AG10803 (cell line): ENCODE measurements around the gene CNTN4.

ENCODE experiments used
- DNase-seq: peaks from one replicate; pipeline ENCODE4 v3.0.0; 2010; ENCODE audit warnings: low read depth
- H3K4me3 ChIP-seq: 2 replicates; pipeline ENCODE4 v1.5.1; 2011; ENCODE audit warnings: mild to moderate bottlenecking, low read length, control low read depth
- CTCF ChIP-seq: conservative IDR thresholded peaks from 2 replicates; pipeline ENCODE4 v1.5.1; 2011; ENCODE audit warnings: mild to moderate bottlenecking, low read length, control low read depth, inconsistent platforms

The CNTN4 gene

DNA sequence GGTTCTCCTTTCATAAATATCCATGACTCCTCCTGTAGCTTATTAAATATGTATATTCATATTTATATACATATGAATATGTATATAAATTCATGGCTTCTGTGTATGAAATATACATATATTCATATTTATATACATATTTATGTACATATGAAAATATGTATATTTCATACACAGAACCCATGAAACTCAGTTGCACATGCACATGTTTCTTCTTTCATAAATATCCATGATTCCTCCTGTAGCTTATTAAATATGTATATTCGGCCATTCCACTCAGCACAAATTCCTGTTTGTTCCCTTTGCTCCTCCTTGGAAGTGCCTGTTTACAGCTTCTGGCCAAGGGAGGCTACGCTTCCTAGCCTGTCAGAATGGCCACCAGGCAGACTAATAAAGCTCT, 789.9 kb downstream of the CNTN4 start:
- DNase-seq: no peak
- H3K4me3 ChIP-seq: no peak overlapping the region
- no peak for TF ChIP-seq CTCF

DNA sequence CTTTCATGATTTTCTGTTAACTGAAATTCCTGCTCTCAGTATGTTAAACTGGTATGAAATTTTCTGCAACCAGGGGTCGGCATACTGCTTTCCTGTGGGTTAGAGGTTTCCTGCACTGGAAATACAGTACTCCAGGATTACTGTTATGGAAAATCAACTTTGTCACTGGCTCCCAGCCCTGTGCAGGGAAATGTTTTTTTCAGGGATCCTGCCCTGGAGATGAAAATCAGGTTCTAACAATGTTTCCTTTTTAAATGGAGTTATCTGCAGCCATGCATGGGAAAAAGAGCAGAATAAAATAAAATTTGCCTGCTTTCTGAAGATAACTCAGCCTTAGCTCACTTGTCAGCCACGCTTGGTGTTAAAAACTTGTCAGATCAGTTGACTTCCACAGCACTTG, 791.1 kb downstream of the CNTN4 start:
- no peak overlapping the region for H3K4me3 ChIP-seq
- TF ChIP-seq CTCF: no peak
- DNase-seq: no peak

GRCh38 chr3:2896308-2896939, 797.8 kb downstream of the CNTN4 start:
- H3K4me3 ChIP-seq: no peak overlapping the region
- no peak for DNase-seq
- TF ChIP-seq CTCF: no peak

- no peak overlapping the region for H3K4me3 ChIP-seq
- TF ChIP-seq CTCF: no peak
- no peak for DNase-seq
Measured at GRCh38 chr3:2897821-2898220, 799.2 kb downstream of the CNTN4 start.

DNA sequence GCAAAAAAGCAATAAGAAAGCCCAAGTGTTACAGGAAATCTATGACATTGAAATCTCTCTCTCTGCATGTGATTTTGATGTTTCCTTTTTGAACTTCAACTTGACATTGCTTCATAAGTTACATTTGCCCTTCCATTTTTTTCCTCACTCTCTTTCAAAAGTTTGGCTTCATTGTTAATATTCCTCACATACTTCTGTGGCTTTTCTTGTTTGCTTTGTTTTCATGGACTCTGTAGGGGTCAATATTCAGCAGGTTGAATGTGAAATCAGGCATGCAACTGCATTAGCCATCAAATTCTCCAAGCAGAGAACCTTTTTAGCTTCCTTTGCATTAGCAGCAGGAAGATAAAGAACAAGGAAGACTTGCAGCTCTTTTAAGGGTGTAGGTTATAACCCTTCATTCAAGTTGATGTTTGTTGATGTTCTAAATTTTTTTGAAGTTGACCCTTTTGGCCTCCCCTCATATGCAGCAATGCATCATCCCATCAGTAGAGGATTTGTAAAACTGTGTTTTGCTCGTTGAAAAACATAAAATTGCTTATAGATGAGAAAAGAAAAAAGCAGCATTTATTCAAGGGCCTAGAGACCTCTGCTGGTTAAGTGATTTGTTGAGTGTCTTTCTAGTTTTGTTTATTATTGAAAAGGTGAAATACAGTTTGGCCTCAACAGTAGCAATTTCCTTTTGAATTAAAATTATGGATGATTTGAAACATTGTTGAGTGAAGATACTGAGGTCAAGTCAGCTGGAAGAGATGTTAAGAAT, 800.1 kb downstream of the CNTN4 start:
- no peak for TF ChIP-seq CTCF
- no peak overlapping the region for H3K4me3 ChIP-seq
- no peak for DNase-seq

DNA sequence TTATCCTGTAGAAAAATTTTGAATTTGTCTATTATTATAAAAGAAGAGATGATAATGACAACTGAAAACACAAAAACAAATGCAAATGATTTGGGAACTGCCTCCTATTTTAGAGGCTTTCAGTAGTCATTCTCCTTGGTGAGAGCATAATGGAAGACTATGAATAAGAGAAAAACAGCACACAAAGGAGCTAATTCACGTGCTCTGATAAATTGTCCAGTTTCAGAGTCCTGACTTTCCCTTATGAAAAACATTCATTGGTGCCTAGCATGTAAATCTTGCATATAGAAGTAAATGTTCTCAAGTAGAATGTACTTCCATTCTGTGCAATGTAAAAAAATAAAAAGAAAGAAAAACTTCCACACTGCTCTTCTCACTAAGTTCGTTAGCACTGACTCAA, 805.4 kb downstream of the CNTN4 start:
- H3K4me3 ChIP-seq: no peak overlapping the region
- no peak for DNase-seq
- no peak for TF ChIP-seq CTCF
